Measurements from ENCODE around the gene KLHL29. TPM values are rescaled to one million over a fixed set of nuclear protein-coding genes. Genes with fewer than 3 reads are reported as not detected.
"Not testable (repeated sequence)": the region's sequence is repeated elsewhere in the genome, so short reads cannot be mapped to it uniquely, and the experiment has no call there.

KLHL29 gene
- total RNA-seq, 1 experiment from 2014 or later = 3.8 TPM

DNA sequence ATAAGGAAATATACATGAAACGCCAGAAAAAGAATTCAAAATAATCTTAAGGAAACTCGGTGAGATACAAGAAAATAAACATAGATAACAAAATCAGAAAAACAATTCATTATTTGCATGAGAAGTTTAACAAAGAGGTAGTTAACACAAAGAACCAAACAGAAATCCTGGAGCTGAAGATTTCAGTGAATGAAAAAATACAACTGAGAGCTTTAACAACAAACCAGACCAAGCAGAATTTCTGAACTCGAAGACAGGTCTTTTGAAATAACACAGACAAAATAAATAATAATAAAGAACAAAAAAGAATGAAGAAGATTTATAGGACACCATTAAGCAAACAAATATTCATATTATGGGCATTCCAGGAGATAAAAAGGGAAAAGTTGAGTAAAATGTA lies 337.3 kb downstream of the KLHL29 start:
- H3K4me1 ChIP-seq (ENCODE audit: low read length) = no peaks in the 10 kb centered on the region
- H3K4me3 ChIP-seq (ENCODE audit: low read length) = no peak overlapping the region
- no peak overlapping the region for H3K9ac ChIP-seq (ENCODE audit: low read length)

DNA sequence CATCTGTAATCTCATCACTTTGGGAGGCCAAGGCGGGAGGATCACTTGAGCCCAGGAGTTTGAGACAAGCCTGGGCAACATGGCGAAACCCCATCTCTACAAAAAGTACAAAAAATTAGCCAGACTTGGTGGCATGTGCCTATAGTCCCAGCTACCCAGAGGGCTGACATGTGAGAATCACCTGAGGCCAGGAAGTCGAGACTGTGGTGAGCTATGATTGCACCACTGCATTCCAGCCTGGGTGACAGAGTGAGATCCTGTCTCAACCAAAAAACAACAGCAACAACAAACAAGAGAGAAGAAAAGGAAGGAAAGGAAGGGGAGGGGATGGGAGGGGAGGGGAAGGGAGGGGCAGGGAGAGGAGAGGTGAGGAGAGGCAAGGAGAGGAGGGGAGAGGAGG lies 338.1 kb downstream of the KLHL29 start:
- H3K9me2 ChIP-seq (replicated peaks; ENCODE audit: insufficient read depth, low read length); H3K9ac ChIP-seq (ENCODE audit: low read length); H2AFZ ChIP-seq (ENCODE audit: low read length); H3K27ac ChIP-seq (ENCODE audit: low read length); H3K27me3 ChIP-seq (ENCODE audit: low read length); H4K20me1 ChIP-seq (ENCODE audit: insufficient read depth, low read depth, low read length); H3K4me2 ChIP-seq (ENCODE audit: low read depth, low read length, poor library complexity, severe bottlenecking); H3K4me3 ChIP-seq (ENCODE audit: low read length); H3K79me2 ChIP-seq (ENCODE audit: low read length); DNase-seq; H3K4me1 ChIP-seq (ENCODE audit: low read length): not testable (repeated sequence)
- peaks cover 11% of the 10 kb centered on the region; the same call in 1 of the 2 replicates for H3K36me3 ChIP-seq (ENCODE audit: insufficient read depth, low read length)
- peaks cover 22% of the 10 kb centered on the region for H3K9me3 ChIP-seq (ENCODE audit: low read length)

More for the DNA sequence above, 337.3 kb downstream of the KLHL29 start:
- H3K27ac ChIP-seq (ENCODE audit: low read length) = no peak overlapping the region
- DNase-seq = peak; percentile 49
- H3K27me3 ChIP-seq (ENCODE audit: low read length) = no peaks in the 10 kb centered on the region
- peaks cover 22% of the 10 kb centered on the region for H3K9me3 ChIP-seq (ENCODE audit: low read length)
- no peak overlapping the region for H3K4me2 ChIP-seq (ENCODE audit: low read depth, low read length, poor library complexity, severe bottlenecking)
- no peaks in the 10 kb centered on the region for H4K20me1 ChIP-seq (ENCODE audit: insufficient read depth, low read depth, low read length)
- H2AFZ ChIP-seq (ENCODE audit: low read length) = no peak overlapping the region
- no peaks in the 10 kb centered on the region for H3K9me2 ChIP-seq (replicated peaks; ENCODE audit: insufficient read depth, low read length)
- H3K79me2 ChIP-seq (ENCODE audit: low read length) = peaks cover 5% of the 10 kb centered on the region; the same call in 1 of the 2 replicates
- peaks cover 11% of the 10 kb centered on the region; the same call in 1 of the 2 replicates for H3K36me3 ChIP-seq (ENCODE audit: insufficient read depth, low read length)

DNA sequence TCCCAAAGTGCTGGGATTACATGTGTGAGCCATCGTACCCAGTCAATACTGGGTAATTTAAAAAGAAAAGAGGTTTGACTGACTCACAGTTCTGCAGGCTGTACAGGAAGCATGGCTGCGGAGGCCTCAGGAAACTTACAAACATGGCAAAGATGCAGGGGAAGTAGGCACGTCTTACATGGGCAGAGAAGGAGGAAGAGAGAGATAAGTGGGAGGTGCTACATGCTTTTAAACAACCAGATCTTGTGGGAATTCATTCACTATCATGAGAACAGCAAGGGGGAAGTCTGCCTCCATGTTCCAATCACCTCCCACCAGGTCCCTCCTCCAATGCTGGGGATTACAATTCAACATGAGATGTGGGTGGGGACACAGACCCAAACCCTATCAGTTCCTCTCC lies 349.4 kb downstream of the KLHL29 start:
- Histone ChIP-seq H3K27ac (ENCODE audit: low read length) (no peak overlapping the region), H3K4me3 (ENCODE audit: low read length) (no peak overlapping the region), H3K9me3 (ENCODE audit: low read length) (no peaks in the 10 kb centered on the region), H3K36me3 (ENCODE audit: insufficient read depth, low read length) (no peaks in the 10 kb centered on the region), H3K4me1 (ENCODE audit: low read length) (no peaks in the 10 kb centered on the region), H4K20me1 (ENCODE audit: insufficient read depth, low read depth, low read length) (no peaks in the 10 kb centered on the region), H3K9ac (ENCODE audit: low read length) (no peak overlapping the region), H3K4me2 (ENCODE audit: low read depth, low read length, poor library complexity, severe bottlenecking) (no peak overlapping the region), H3K27me3 (ENCODE audit: low read length) (no peaks in the 10 kb centered on the region), H3K79me2 (ENCODE audit: low read length) (no peaks in the 10 kb centered on the region), H2AFZ (ENCODE audit: low read length) (no peak overlapping the region), H3K9me2 (replicated peaks; ENCODE audit: insufficient read depth, low read length) (no peaks in the 10 kb centered on the region)
- DNase-seq = no peak

DNA sequence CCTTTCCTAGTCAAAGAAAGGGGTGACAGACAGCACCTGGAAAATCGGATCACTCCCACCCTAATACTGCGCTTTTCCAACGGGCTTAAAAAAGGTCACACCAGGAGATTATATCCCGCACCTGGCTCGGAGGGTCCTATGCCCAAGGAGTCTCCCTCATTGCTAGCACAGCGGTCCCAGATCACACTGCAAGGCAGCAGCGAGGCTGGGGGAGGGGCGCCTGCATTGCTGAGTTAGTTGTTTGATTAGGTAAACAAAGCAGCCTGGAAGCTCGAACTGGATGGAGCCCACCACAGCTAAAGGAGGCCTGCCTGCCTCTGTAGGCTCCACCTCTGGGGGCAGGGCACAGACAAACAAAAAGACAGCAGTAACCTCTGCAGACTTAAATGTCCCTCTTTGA lies 351.8 kb downstream of the KLHL29 start:
- DNase-seq; H3K9me2 ChIP-seq (replicated peaks; ENCODE audit: insufficient read depth, low read length); H3K4me2 ChIP-seq (ENCODE audit: low read depth, low read length, poor library complexity, severe bottlenecking); H3K9ac ChIP-seq (ENCODE audit: low read length); H3K9me3 ChIP-seq (ENCODE audit: low read length); H3K27me3 ChIP-seq (ENCODE audit: low read length); H3K27ac ChIP-seq (ENCODE audit: low read length); H4K20me1 ChIP-seq (ENCODE audit: insufficient read depth, low read depth, low read length); H3K79me2 ChIP-seq (ENCODE audit: low read length); H3K36me3 ChIP-seq (ENCODE audit: insufficient read depth, low read length); H3K4me1 ChIP-seq (ENCODE audit: low read length); H3K4me3 ChIP-seq (ENCODE audit: low read length); H2AFZ ChIP-seq (ENCODE audit: low read length): not testable (repeated sequence)

DNA sequence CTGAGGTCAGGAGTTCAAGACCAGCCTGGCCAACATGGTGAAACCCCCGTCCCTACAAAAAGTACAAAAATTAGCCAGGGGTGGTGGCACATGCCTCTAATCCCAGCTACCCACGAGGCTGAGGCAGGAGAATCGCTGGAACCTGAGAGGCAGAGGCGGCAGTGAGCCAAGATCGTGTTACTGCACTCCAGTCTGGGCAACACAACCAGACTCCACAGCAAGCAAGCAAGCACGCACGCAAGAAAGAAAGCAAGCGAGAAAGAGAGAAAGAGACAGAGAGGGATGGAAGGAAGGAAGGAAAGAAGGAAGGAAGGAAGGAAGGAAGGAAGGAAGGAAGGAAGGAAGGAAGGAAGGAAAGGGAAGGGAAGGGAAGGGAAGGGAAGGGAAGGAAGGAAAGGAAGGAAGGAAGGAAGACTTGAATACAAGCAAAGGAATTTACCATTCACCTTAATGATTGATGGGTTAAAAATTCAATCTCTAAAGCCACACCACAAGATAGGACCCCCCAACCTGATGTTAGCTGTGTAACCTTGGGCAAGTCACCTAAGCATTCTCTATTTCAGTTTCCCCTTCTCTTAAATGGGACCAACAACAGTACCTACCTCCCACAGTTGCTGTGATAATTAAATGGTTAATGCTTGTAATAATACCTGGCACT lies 360.2 kb downstream of the KLHL29 start:
- Histone ChIP-seq H3K4me1 (ENCODE audit: low read length) (peaks cover 6% of the 10 kb centered on the region), H3K36me3 (ENCODE audit: insufficient read depth, low read length) (0 out of 2 replicates have a peak, but pooled peaks cover 5% of the 10 kb centered on the region), H3K27ac (ENCODE audit: low read length) (no peak overlapping the region), H4K20me1 (ENCODE audit: insufficient read depth, low read depth, low read length) (no peaks in the 10 kb centered on the region), H3K9me2 (replicated peaks; ENCODE audit: insufficient read depth, low read length) (no peaks in the 10 kb centered on the region), H3K27me3 (ENCODE audit: low read length) (no peaks in the 10 kb centered on the region), H3K4me2 (ENCODE audit: low read depth, low read length, poor library complexity, severe bottlenecking) (no peak overlapping the region), H2AFZ (ENCODE audit: low read length) (no peak overlapping the region), H3K9ac (ENCODE audit: low read length) (no peak overlapping the region), H3K4me3 (ENCODE audit: low read length) (no peak overlapping the region), H3K9me3 (ENCODE audit: low read length) (no peaks in the 10 kb centered on the region), H3K79me2 (ENCODE audit: low read length) (no peaks in the 10 kb centered on the region)
- no peak for DNase-seq

DNA sequence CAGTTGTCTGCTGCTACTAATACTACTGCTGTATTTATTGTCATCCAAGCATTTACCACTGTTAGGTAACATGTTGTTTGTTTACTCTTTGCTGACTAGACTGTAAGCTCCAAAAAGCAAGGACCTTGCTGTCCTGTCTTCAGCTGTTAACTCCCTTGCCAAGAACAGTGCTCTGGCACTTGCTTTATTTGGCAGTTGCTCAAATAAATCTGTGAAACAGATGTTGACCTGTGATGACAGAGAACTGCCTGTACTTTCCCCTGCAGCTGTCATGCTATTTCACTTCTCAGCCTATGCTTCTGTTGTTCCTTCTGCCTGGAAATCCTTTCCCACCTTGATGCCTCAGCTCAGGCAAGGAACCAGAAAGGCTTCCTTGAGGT lies 360.7 kb downstream of the KLHL29 start:
- no peaks in the 10 kb centered on the region for H3K9me2 ChIP-seq (replicated peaks; ENCODE audit: insufficient read depth, low read length)
- no peak overlapping the region for H3K4me2 ChIP-seq (ENCODE audit: low read depth, low read length, poor library complexity, severe bottlenecking)
- H3K4me1 ChIP-seq (ENCODE audit: low read length) = peaks cover 11% of the 10 kb centered on the region
- no peak overlapping the region for H3K27ac ChIP-seq (ENCODE audit: low read length)
- no peak overlapping the region for H2AFZ ChIP-seq (ENCODE audit: low read length)
- H4K20me1 ChIP-seq (ENCODE audit: insufficient read depth, low read depth, low read length) = no peaks in the 10 kb centered on the region
- H3K36me3 ChIP-seq (ENCODE audit: insufficient read depth, low read length) = 0 out of 2 replicates have a peak, but pooled peaks cover 5% of the 10 kb centered on the region
- no peak for DNase-seq
- H3K79me2 ChIP-seq (ENCODE audit: low read length) = no peaks in the 10 kb centered on the region
- H3K27me3 ChIP-seq (ENCODE audit: low read length) = no peaks in the 10 kb centered on the region
- no peak overlapping the region for H3K9ac ChIP-seq (ENCODE audit: low read length)
- no peak overlapping the region for H3K4me3 ChIP-seq (ENCODE audit: low read length)
- no peaks in the 10 kb centered on the region for H3K9me3 ChIP-seq (ENCODE audit: low read length)

DNA sequence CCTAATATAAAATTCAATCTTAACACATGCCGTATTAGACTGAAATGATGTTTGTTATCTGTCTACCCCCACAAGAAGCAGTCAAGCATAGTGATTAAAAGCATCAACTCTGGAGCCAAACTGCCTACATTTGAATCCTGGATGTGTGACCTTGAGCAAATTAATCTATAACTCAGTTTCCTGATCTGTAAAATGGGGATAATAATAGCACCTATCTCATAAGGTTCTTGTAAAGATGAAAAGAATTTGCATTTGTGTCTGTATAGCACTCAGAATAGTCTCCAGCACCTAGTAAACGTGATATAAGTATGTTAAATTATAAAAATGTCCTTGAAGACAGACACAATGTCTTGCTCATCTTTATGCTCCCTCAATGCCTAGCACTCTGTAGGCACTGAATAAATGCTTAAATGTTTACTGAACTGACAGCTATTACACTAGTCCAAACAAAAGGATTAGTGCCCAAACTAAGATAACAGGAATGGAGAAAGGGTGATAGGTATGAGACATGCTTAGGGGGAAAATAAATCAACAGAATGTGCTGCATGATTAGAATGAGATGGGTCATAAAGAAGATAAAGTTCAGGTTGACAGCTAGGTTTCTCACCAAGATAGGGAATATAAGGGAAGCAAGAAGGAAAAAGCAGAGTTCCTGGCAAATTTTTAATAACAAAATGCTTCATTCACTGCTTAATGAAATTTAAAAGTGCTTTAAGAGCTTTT lies 361.3 kb downstream of the KLHL29 start:
- Histone ChIP-seq H3K4me2 (ENCODE audit: low read depth, low read length, poor library complexity, severe bottlenecking) (no peak overlapping the region), H3K9me2 (replicated peaks; ENCODE audit: insufficient read depth, low read length) (no peaks in the 10 kb centered on the region), H3K79me2 (ENCODE audit: low read length) (no peaks in the 10 kb centered on the region), H3K4me3 (ENCODE audit: low read length) (no peak overlapping the region), H3K4me1 (ENCODE audit: low read length) (peaks cover 11% of the 10 kb centered on the region), H3K27me3 (ENCODE audit: low read length) (no peaks in the 10 kb centered on the region), H3K9ac (ENCODE audit: low read length) (no peak overlapping the region), H3K9me3 (ENCODE audit: low read length) (no peaks in the 10 kb centered on the region), H2AFZ (ENCODE audit: low read length) (no peak overlapping the region), H3K36me3 (ENCODE audit: insufficient read depth, low read length) (0 out of 2 replicates have a peak, but pooled peaks cover 5% of the 10 kb centered on the region), H3K27ac (ENCODE audit: low read length) (no peak overlapping the region), H4K20me1 (ENCODE audit: insufficient read depth, low read depth, low read length) (no peaks in the 10 kb centered on the region)
- no peak for DNase-seq

DNA sequence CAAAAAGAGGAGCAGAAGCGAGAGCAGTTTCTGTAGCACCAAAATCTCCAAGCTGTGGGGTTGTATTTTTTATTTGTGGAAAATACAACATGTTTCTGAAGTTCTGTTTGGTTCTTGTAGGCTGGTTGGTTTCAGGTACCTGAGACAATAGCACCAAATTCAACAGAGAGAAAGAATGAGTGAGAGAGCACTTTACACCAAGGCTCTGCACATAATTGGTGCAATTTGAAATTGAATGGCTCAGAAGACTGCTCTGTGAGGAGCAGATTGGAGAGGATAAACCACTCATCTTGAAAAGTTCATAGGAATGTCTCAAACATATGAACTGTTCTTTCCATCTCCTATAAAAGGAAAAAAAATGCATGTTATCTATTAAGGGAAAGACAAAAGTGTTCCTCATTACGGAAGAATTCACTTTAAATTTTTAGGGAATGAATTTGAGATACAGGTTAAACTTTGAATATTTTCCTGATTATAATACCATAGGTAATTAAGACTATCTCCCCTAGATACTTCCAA lies 366.8 kb downstream of the KLHL29 start:
- DNase-seq = no peak
- no peaks in the 10 kb centered on the region for H3K79me2 ChIP-seq (ENCODE audit: low read length)
- H2AFZ ChIP-seq (ENCODE audit: low read length) = no peak overlapping the region
- no peaks in the 10 kb centered on the region for H3K27me3 ChIP-seq (ENCODE audit: low read length)
- H3K9ac ChIP-seq (ENCODE audit: low read length) = no peak overlapping the region
- H3K27ac ChIP-seq (ENCODE audit: low read length) = no peak overlapping the region
- H4K20me1 ChIP-seq (ENCODE audit: insufficient read depth, low read depth, low read length) = no peaks in the 10 kb centered on the region
- no peak overlapping the region for H3K4me3 ChIP-seq (ENCODE audit: low read length)
- H3K36me3 ChIP-seq (ENCODE audit: insufficient read depth, low read length) = no peaks in the 10 kb centered on the region; the same call in 1 of the 2 replicates
- H3K9me2 ChIP-seq (replicated peaks; ENCODE audit: insufficient read depth, low read length) = no peaks in the 10 kb centered on the region
- H3K4me1 ChIP-seq (ENCODE audit: low read length) = peaks cover 7% of the 10 kb centered on the region
- no peaks in the 10 kb centered on the region for H3K9me3 ChIP-seq (ENCODE audit: low read length)
- H3K4me2 ChIP-seq (ENCODE audit: low read depth, low read length, poor library complexity, severe bottlenecking) = no peak overlapping the region
